ENCODE measurements around the gene C12orf43. TPM values are rescaled to one million over a fixed set of nuclear protein-coding genes. Genes with fewer than 3 reads are reported as not detected.

The C12orf43 gene
- total RNA-seq, 6 experiments from 2014 or later: 6.7 to 12.2 (median 8.8) TPM

GRCh38 chr12:120996133-120996746, 20.0 kb downstream of the C12orf43 start:
- no CpG with 5 or more reads among the region's 11 CpGs for WGBS (ENCODE audit: insufficient coverage, low coverage, low lambda C conversion rate, missing lambda C conversion rate)
- no peak for DNase-seq
- no peak for TF ChIP-seq POLR2A (IDR thresholded peaks at IDR 0.05)
- TF ChIP-seq CTCF (IDR thresholded peaks at IDR 0.05): no peak
- intact Hi-C loops (cut with DNase I): loop anchor here in 1 of 2 donors (10.0 kb wide), 1 partner anchor 351 kb away; the partner anchor contains the start of gene CABP1
- H3K27me3 ChIP-seq: no peaks in the 10 kb centered on the region
- H3K36me3 ChIP-seq: peaks cover 0 to 72% (median 25%) of the 10 kb centered on the region in 4 donors
- no peak overlapping the region for H3K27ac ChIP-seq
- H3K9me3 ChIP-seq: no peaks in the 10 kb centered on the region
- ATAC-seq: no peak
- H3K4me3 ChIP-seq: no peak overlapping the region
- H3K4me1 ChIP-seq: peaks cover 0 to 14% (median 6%) of the 10 kb centered on the region in 4 donors

- Histone ChIP-seq H3K36me3 (peaks cover 0 to 70% (median 23%) of the 10 kb centered on the region in 4 donors), H3K27ac (no peak overlapping the region), H3K9me3 (no peaks in the 10 kb centered on the region), H3K27me3 (no peaks in the 10 kb centered on the region), H3K4me1 (peaks cover 0 to 8% (median 4%) of the 10 kb centered on the region in 4 donors), H3K4me3 (no peak overlapping the region)
- DNase-seq: no peak
- 97% methylated on average over 2 of the region's 2 CpGs for WGBS (ENCODE audit: insufficient coverage, low coverage, low lambda C conversion rate, missing lambda C conversion rate)
- intact Hi-C loops (cut with DNase I): loop anchor here in 1 of 2 donors (10.0 kb wide), 1 partner anchor 350 kb away; the partner anchor contains the start of gene CABP1
- TF ChIP-seq POLR2A (IDR thresholded peaks at IDR 0.05) (no peak), CTCF (IDR thresholded peaks at IDR 0.05) (no peak)
- ATAC-seq: no peak
Observed at GRCh38 chr12:120994589-120995337, 21.5 kb downstream of the C12orf43 start.

- DNase-seq (no peak), ATAC-seq (no peak)
- Histone ChIP-seq H3K4me3 (no peak overlapping the region), H3K9me3 (no peaks in the 10 kb centered on the region), H3K27ac (no peak overlapping the region), H3K4me1 (peaks cover 0 to 2% (median under 1%) of the 10 kb centered on the region in 4 donors), H3K27me3 (no peaks in the 10 kb centered on the region), H3K36me3 (peaks cover 0 to 70% (median 23%) of the 10 kb centered on the region in 4 donors)
- TF ChIP-seq CTCF (IDR thresholded peaks at IDR 0.05) (no peak), POLR2A (IDR thresholded peaks at IDR 0.05) (no peak)
- 67% methylated on average over 1 of the region's 15 CpGs for WGBS (ENCODE audit: insufficient coverage, low coverage, low lambda C conversion rate, missing lambda C conversion rate)
- intact Hi-C loops (cut with DNase I): loop anchor here in 1 of 2 donors (10.0 kb wide), 1 partner anchor 349 kb away; the partner anchor contains the start of gene CABP1
Observed at GRCh38 chr12:120994059-120994458, 22.2 kb downstream of the C12orf43 start.

GRCh38 chr12:120993496-120993895, 22.8 kb downstream of the C12orf43 start:
- Histone ChIP-seq H3K4me1 (no peaks in the 10 kb centered on the region), H3K27ac (no peak overlapping the region), H3K9me3 (no peaks in the 10 kb centered on the region), H3K4me3 (no peak overlapping the region), H3K36me3 (peaks cover 0 to 69% (median 23%) of the 10 kb centered on the region in 4 donors), H3K27me3 (no peaks in the 10 kb centered on the region)
- TF ChIP-seq CTCF (IDR thresholded peaks at IDR 0.05): no peak
- TF ChIP-seq POLR2A (IDR thresholded peaks at IDR 0.05): no peak
- WGBS (ENCODE audit: insufficient coverage, low coverage, low lambda C conversion rate, missing lambda C conversion rate): 87% methylated on average over 9 of the region's 11 CpGs
- ATAC-seq (no peak), DNase-seq (peak in 1 of 3 donors; percentile 25)
- intact Hi-C loops (cut with DNase I): loop anchor here in 1 of 2 donors (10.0 kb wide), 1 partner anchor 349 kb away; the partner anchor contains the start of gene CABP1

All from right lobe of liver (tissue), 6 donors.